Stimulated activated CD8-positive, alpha-beta memory T cell treated with anti-CD3 and anti-CD28 coated beads, Interleukin-15, amount 100 ng/mL, for 48 hours (primary cell): ENCODE data around the gene ZFYVE28.
A peak's percentile ranks its signal among the peaks of the same experiment; 100 is the strongest.
"Not testable (repeated sequence)": the region's sequence is repeated elsewhere in the genome, so short reads cannot be mapped to it uniquely, and the experiment has no call there.

ENCODE experiments used
- DNase-seq, 2 donors: peaks; one replicate each; pipeline ENCODE4 v3.0.0-alpha.2; 2020; ENCODE audit warnings: low read depth in 2 of 2

Gene ZFYVE28

GRCh38 chr4:2446656-2447564 is 28.5 kb upstream of the ZFYVE28 start:
- no peak for DNase-seq

DNA sequence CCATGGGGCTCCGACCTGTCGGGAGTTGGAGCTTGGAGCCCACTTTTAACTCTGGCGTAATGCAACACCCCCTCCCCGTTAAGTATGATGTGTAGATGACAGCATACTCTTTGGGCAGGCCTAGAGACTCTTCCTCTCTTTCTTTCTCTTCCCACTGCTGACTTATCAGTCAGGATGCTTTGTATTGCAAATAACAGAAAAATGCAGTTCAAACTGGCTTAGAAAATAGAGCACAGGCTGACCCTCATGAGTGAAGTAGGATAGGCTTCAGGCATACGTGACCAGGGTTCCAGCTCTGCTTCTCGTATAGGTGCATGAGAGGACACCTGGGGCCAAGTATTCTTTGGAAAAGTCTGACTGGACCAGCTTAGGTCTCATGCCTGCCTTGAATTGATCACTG is 27.1 kb upstream of the ZFYVE28 start:
- no peak for DNase-seq

- DNase-seq = no peak
Measured at GRCh38 chr4:2445130-2445529, 26.7 kb upstream of the ZFYVE28 start.

GRCh38 chr4:2443956-2444740 is 25.7 kb upstream of the ZFYVE28 start:
- DNase-seq = no peak

DNA sequence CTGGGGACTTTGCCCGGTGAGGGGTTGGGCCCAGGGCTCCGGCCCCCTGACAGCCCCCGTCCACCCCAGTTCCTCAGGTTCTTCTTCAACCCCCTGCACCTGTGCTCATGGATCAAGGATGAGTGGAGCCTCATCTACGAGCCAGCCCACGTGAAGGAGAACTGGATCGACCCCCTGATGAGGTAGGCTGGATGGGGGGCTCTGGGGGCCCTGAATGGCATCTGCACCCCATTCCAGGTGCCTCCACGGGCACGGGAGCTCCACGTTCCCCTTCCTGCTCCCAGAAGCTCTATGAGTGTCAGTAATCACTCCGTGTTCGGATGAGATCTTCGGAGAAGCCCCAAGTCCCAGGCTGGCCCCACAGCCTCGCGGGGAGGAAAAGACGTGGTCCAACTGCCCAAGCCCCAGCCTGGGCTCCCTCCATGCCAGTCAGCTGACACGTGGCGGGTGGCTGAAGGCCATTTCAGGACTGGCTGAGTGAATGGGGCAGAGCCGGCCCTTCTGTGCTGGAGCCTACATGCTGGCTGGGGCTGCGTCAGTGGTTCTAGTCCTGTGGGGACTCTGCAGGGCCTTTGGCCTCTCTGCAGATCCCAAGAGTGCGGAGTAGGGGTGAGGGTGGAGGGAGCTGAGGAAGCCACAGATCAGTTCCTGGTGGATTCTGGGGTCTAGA is 24.8 kb upstream of the ZFYVE28 start:
- no peak for DNase-seq

- no peak for DNase-seq
Measured at GRCh38 chr4:2442175-2442993, 23.9 kb upstream of the ZFYVE28 start.

GRCh38 chr4:2441393-2442174 is 23.1 kb upstream of the ZFYVE28 start:
- DNase-seq = peak; percentile 66 to 80

- DNase-seq = no peak
Measured at GRCh38 chr4:2438822-2439718, 20.6 kb upstream of the ZFYVE28 start.

DNA sequence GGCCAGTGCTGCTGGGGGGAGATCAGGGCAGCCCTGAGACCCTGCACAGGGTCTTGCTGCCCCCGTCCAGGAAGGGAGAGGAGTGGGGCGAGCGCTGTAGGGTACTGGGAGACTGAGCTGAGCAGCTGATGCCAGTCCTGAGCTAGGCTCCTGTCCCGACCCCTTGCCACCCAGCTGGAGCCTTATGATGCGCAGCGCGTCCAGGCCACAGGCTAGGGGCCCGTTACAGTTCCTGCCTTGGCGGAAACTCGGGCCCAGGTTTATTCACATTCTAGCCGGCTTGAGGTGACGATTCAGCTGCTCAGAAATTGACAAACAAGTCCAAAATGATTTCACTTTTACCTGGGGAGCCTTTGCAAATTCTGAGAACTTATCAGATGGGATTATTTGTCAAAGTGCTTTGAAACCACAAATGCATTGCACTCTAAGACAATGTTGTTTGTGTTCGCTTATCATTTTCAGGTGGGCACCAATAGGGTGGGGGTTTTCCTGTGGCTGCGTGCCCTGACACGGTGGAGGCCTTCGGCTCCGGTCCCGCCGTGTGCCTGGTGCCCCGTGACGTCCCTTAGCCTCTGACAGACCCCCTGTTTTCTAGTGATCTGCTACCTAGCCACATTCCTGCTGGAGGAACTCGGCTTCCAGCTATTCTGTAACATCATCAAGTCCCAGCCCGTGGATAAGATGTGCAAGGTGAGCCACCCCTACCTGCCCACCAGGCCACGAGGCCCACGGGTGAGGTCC is 19.2 kb upstream of the ZFYVE28 start:
- DNase-seq = no peak

- no peak for DNase-seq
Measured at GRCh38 chr4:2436761-2437474, 18.5 kb upstream of the ZFYVE28 start.

DNA sequence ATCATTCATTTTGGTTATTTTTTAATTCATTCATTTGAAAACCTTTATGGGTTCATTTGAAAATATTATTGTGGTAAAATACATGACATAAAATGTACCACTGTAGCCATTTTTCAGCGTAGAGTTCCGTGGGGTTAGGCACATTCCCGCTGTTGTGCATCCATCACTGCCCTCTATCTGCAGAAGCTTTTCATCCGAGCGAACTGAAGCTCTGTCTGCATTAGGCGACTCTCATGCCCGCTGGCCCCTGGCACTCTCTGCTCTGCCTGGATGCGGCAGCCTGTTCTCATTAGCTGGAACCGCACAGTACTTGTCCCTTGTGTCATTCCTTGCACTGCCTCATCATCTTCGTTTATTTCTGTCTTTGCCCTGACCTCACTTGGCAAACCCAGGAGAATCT is 17.9 kb upstream of the ZFYVE28 start:
- no peak for DNase-seq

DNA sequence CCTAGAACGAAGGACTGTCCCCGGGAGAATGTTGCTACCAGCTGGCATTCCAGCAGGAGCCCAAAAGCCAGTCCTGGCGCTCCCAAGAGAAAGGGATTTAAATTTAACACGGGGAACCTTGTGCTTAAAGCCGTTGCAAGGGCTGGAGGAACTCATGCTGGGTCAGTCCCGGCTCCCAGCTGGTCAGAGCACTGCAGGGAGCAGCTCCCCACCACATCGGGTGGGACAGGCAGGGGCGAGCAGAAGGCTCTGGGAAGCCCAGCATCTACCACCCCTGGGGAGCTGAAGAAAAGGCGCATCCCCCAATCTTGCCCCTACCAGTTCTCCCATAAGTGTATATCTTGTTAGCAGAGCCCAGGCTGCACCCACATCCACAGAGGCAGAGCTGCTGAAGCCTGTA is 16.0 kb upstream of the ZFYVE28 start:
- no peak for DNase-seq

- no peak for DNase-seq
Measured at GRCh38 chr4:2433609-2434350, 15.3 kb upstream of the ZFYVE28 start.

- DNase-seq = no peak
Measured at GRCh38 chr4:2432991-2433530, 14.6 kb upstream of the ZFYVE28 start.

DNA sequence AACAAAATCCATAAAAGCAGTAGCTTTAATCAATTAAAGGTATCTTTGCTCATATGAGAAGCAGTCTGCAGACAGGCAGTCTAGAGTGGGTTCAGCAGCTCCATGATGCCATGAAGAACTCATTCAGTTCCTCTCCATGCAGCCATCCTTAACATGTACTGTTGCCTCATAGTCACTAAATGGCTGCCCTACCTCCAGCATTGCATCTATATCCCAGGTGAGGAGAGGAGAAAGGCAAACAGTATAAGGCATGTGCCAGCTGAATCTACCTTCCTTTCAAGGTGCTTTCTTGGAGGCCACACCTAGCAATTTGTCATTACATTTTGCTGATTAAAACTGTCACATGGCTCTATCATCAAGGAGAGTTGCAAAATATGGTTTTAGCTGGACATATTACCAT is 13.6 kb upstream of the ZFYVE28 start:
- DNase-seq = no peak

DNA sequence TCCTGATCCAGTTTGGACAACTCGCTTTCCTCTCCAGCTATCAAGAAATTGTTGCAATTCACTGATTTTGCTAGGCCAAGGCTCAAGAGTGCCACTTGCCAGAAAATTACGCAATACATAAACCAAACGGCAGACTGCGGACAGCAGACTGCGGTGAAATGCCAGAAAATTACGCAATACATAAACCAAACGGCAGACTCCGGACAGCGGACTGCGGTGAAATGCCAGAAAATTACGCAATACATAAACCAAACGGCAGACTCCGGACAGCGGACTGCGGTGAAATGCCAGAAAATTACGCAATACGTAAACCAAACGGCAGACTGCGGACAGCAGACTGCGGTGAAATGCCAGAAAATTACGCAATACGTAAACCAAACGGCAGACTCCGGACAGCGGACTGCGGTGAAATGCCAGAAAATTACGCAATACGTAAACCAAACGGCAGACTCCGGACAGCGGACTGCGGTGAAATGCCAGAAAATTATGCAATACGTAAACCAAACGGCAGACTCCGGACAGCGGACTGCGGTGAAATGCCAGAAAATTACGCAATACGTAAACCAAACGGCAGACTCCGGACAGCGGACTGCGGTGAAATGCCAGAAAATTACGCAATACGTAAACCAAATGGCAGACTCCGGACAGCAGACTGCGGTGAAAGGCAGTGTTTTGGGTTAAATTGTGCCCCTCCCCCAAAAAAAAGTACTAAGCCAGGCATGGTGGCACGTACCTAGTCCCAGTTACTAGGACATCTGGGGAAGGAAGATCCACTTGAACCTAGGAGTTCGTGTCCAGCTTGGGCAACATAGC is 11.7 kb upstream of the ZFYVE28 start:
- not testable (repeated sequence) for DNase-seq
